CD4-positive, alpha-beta T cell treated with Interleukin-15 for 4 hours (primary cell): ENCODE measurements around the gene PRSS1.
A peak's percentile ranks its signal among the peaks of the same experiment; 100 is the strongest.

Source experiments
- DNase-seq: peaks from one replicate; pipeline ENCODE4 v3.0.0-alpha.2; 2020; ENCODE audit warnings: low spot score

PRSS1 gene

DNA sequence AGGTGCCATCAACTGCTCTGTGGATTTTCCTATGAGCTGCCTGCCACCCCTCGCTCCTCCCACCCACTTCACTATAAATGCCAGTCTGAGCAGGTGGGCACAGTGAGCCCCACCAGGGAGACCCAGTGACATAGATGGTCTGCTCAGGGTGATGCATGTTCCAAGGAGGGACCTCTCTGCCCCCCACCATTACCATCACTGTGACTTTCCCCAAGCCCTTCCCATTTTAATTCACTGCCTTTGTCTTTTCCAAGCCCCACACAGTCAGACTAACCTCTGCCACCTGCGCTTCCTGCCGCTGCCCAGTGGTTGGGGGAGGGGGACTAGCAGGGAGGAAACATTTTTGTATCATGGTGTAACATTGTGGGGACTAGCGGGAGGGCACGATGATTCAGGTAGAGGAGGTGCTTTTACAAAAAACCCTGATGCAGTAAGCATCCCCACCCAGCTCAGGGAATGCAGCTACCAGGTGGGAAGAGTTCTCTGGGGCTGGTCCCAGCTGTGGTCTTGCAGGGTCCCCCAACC lies 46.1 kb downstream of the PRSS1 start:
- DNase-seq: peak; percentile 64

DNA sequence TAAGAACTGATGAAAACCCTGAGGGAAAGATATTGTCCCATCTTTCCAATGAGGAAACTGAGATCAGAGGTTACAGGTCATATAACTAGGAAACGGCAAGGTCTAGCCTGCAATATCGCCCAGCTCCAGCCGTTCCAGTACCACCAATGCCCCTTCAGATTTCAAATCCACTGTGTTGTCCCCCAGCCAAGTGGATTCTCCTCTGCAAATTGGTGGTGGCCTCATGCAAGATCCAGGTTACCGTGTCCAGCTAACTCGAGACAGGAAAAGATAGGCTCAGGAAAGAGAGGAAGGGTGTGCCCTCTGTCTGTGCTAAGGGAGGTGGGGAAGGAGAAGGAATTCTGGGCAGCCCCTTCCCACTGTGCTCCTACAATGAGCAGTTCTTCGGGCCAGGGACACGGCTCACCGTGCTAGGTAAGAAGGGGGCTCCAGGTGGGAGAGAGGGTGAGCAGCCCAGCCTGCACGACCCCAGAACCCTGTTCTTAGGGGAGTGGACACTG lies 46.8 kb downstream of the PRSS1 start:
- DNase-seq: no peak

DNA sequence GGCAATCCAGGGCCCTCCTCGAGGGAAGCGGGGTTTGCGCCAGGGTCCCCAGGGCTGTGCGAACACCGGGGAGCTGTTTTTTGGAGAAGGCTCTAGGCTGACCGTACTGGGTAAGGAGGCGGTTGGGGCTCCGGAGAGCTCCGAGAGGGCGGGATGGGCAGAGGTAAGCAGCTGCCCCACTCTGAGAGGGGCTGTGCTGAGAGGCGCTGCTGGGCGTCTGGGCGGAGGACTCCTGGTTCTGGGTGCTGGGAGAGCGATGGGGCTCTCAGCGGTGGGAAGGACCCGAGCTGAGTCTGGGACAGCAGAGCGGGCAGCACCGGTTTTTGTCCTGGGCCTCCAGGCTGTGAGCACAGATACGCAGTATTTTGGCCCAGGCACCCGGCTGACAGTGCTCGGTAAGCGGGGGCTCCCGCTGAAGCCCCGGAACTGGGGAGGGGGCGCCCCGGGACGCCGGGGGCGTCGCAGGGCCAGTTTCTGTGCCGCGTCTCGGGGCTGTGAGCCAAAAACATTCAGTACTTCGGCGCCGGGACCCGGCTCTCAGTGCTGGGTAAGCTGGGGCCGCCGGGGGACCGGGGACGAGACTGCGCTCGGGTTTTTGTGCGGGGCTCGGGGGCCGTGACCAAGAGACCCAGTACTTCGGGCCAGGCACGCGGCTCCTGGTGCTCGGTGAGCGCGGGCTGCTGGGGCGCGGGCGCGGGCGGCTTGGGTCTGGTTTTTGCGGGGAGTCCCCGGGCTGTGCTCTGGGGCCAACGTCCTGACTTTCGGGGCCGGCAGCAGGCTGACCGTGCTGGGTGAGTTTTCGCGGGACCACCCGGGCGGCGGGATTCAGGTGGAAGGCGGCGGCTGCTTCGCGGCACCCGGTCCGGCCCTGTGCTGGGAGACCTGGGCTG lies 47.5 kb downstream of the PRSS1 start:
- no peak for DNase-seq

DNA sequence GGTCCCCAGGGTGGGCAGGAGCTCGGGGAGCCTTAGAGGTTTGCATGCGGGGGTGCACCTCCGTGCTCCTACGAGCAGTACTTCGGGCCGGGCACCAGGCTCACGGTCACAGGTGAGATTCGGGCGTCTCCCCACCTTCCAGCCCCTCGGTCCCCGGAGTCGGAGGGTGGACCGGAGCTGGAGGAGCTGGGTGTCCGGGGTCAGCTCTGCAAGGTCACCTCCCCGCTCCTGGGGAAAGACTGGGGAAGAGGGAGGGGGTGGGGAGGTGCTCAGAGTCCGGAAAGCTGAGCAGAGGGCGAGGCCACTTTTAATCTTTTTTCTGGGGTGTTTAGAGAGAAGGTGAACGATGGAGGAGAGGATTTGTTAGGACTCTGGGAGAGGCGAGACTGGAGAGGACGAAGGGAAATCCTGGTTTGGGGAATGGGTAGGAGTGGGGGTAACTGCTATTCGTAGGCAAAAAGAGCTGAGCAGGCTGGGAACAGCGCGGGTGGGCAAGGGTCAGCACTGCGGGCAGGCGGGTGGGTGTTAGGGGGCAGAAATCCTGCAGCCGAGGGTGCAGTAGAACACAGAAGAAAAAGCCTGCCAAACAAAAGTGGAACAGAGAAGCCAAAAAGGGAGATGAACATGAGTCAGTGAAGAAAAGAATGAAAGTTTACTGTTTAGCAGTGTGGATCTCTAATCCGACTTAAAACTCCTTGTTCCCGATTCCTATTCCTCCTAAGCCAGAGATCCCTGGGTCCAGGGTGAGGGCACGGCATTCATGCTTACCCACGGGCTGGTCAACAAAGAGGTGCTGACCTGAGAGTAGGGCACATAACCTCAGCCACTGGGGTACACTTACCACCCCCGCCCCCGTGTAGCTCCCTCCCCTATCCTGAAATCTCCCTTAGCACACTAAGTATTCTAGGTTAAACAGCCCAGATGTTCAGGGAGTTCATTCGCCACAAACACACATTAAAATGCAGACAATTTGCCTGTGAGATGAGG lies 48.4 kb downstream of the PRSS1 start:
- peak; percentile 45 for DNase-seq

DNA sequence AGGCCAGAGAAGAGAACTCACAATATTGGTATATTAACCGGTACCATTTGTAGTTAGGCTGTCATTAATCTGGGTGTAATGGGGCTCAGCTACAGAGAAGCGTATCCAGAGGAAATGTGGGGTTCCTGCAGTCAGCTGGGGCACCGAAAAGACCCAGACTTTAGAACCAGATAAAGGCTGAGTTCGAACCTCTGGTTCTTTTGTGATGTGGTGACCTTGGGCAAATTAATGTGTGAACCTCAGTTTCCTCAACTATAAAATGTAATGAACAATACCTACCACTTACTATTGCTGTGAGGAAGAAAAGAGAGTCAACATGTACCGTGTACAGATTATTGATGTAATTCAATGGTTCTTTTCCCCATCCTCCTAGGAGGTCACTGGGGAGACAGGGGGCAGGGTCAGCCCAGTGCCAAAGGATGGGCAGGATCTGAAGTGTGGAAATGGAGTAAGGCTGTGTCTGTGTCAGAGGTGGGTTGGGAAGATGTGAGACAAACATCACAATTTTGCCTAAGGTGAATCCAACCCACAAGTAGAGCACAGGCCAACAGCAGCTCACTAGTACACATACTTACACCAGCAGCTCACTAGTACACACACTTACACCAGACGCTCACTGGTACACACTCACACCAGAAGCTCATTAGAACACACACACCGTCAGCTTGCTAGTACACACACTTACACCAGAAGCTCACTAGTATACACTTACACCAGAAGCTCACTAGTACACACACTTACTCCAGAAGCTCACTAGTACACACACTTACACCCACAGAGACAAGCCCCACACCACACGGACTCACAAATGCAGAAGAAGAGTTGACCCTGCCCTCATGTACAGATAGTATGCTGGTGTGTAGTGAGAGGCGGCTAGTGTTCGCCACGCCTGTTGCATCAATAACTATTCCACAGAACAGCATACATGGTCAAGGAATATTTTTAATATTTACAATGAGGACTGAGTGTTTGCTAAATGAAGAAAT lies 49.5 kb downstream of the PRSS1 start:
- peak; percentile 57 for DNase-seq

DNA sequence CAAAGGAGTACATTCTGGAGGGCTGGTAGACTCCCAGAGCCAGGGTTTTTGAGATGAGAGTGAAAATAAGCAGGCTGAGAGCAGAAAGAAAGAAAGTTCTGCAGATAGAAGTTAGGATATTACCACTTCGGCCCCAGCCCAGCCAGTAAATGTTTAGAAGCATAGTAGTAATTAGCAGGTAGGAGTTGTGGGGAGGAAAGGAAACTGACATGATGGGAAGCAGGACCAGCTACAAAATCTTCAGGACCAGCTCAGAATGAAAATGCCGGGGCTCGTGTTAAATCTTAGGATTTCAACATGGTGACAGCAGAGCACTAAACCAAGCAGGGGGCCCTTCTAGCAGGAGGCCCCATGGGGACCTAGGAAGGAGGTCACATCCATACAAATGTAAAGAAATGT lies 50.2 kb downstream of the PRSS1 start:
- no peak for DNase-seq

DNA sequence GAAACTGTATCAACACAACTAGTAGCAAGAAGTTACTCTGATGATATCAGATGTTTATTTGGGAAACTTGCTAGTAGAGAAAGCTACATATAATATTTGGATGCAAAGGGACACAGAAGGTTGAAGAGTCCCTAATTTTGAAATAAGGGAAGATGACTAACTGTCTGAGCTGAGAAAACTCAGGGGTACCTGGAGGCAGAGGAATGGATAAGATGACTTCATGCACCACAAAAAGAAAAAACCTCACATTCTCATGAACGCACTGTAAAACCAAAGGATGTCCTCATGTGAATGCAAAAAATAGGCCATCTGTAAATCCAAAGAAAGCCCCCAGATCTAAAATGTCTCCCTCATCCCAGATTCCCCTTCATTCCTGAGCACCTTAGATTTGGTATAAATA lies 50.8 kb downstream of the PRSS1 start:
- DNase-seq: peak; percentile 57

DNA sequence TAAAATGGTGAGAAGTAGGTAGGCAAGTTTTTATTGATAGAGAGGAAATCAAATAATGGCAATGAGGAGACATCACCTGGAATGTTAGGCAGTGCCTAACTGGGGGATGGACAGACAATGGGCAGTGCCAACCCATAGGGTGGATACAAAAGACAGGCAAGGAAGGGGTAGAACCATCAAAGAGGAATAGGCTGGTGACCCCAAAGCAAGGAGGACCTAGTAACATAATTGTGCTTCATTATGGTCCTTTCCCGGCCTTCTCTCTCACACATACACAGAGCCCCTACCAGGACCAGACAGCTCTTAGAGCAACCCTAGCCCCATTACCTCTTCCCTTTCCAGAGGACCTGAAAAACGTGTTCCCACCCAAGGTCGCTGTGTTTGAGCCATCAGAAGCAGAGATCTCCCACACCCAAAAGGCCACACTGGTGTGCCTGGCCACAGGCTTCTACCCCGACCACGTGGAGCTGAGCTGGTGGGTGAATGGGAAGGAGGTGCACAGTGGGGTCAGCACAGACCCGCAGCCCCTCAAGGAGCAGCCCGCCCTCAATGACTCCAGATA lies 51.5 kb downstream of the PRSS1 start:
- DNase-seq: no peak

DNA sequence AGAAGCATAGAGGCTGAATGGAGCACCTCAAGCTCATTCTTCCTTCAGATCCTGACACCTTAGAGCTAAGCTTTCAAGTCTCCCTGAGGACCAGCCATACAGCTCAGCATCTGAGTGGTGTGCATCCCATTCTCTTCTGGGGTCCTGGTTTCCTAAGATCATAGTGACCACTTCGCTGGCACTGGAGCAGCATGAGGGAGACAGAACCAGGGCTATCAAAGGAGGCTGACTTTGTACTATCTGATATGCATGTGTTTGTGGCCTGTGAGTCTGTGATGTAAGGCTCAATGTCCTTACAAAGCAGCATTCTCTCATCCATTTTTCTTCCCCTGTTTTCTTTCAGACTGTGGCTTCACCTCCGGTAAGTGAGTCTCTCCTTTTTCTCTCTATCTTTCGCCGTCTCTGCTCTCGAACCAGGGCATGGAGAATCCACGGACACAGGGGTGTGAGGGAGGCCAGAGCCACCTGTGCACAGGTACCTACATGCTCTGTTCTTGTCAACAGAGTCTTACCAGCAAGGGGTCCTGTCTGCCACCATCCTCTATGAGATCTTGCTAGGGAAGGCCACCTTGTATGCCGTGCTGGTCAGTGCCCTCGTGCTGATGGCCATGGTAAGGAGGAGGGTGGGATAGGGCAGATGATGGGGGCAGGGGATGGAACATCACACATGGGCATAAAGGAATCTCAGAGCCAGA lies 52.5 kb downstream of the PRSS1 start:
- DNase-seq: no peak

DNA sequence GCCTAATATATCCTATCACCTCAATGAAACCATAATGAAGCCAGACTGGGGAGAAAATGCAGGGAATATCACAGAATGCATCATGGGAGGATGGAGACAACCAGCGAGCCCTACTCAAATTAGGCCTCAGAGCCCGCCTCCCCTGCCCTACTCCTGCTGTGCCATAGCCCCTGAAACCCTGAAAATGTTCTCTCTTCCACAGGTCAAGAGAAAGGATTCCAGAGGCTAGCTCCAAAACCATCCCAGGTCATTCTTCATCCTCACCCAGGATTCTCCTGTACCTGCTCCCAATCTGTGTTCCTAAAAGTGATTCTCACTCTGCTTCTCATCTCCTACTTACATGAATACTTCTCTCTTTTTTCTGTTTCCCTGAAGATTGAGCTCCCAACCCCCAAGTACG lies 53.0 kb downstream of the PRSS1 start:
- no peak for DNase-seq
